Hepatocyte (in vitro differentiated cells): Measurements from ENCODE around the gene FAM20B. TPM values are rescaled to one million over a fixed set of nuclear protein-coding genes. Genes with fewer than 3 reads are reported as not detected.

Source experiments
- DNase-seq: peaks from one replicate; pipeline ENCODE4 v3.0.0-alpha.2; 2016; ENCODE audit warnings: low spot score
- H2AFZ ChIP-seq: fragments of 200-600 bp; sonication (generic); 2 replicates; pipeline ENCODE4 v1.6.0; 2016; ENCODE audit warnings: antibody characterized with exemption, mild to moderate bottlenecking
- H3K27ac ChIP-seq: fragments of 200-600 bp; sonication (generic); 2 replicates; pipeline ENCODE4 v1.5.1; 2016; ENCODE audit warnings: mild to moderate bottlenecking
- H3K27me3 ChIP-seq: fragments of 200-600 bp; sonication (generic); 2 replicates; pipeline ENCODE4 v1.6.1; 2016
- H3K36me3 ChIP-seq: fragments of 200-600 bp; sonication (generic); replicated peaks from 2 replicates; pipeline ENCODE4 v1.5.1; 2016; ENCODE audit warnings: low read depth; ENCODE audit not compliant: insufficient read depth
- H3K4me1 ChIP-seq: fragments of 200-600 bp; sonication (generic); 2 replicates; pipeline ENCODE4 v1.5.1; 2016; ENCODE audit warnings: mild to moderate bottlenecking, moderate library complexity; ENCODE audit not compliant: insufficient read depth
- H3K4me2 ChIP-seq: fragments of 200-600 bp; sonication (generic); 2 replicates; pipeline ENCODE4 v1.6.0; 2016
- H3K4me3 ChIP-seq: fragments of 200-600 bp; sonication (generic); 2 replicates; pipeline ENCODE4 v1.5.1; 2016; ENCODE audit warnings: mild to moderate bottlenecking
- H3K79me2 ChIP-seq: fragments of 200-600 bp; sonication (generic); 2 replicates; pipeline ENCODE4 v1.6.0; 2017; ENCODE audit warnings: mild to moderate bottlenecking
- H3K9me2 ChIP-seq: fragments of 200-600 bp; sonication (generic); replicated peaks from 2 replicates; pipeline ENCODE4 v1.6.0; 2017; ENCODE audit warnings: mild to moderate bottlenecking; ENCODE audit not compliant: insufficient read depth
- H3K9me3 ChIP-seq: fragments of 200-600 bp; sonication (generic); 2 replicates; pipeline ENCODE4 v1.5.1; 2016; ENCODE audit warnings: low read depth, mild to moderate bottlenecking
- H4K20me1 ChIP-seq: fragments of 200-600 bp; sonication (generic); 2 replicates; pipeline ENCODE4 v1.6.0; 2016; ENCODE audit warnings: mild to moderate bottlenecking; ENCODE audit not compliant: insufficient read depth, poor library complexity, severe bottlenecking
- CTCF ChIP-seq: fragments of 200-600 bp; sonication (generic); IDR thresholded peaks from 2 replicates; pipeline ENCODE4 v1.5.1; 2016; ENCODE audit warnings: antibody characterized with exemption, mild to moderate bottlenecking; ENCODE audit not compliant: poor library complexity
- EZH2 ChIP-seq: fragments of 200-600 bp; sonication (generic); IDR thresholded peaks from 2 replicates; pipeline ENCODE4 v1.6.1; 2016; ENCODE audit warnings: antibody characterized with exemption, mild to moderate bottlenecking, borderline replicate concordance
- EZH2phosphoT487 ChIP-seq: fragments of 200-600 bp; sonication (generic); IDR thresholded peaks from one replicate; pipeline ENCODE4 v1.6.1; 2018; ENCODE audit warnings: antibody characterized with exemption, mild to moderate bottlenecking, low read depth, moderate library complexity; ENCODE audit not compliant: unreplicated experiment, severe bottlenecking
- WGBS: methylation state at CpG from one replicate; pipeline ENCODE4 v1.1.6; 2016; ENCODE audit warnings: low lambda C conversion rate; ENCODE audit errors: missing lambda C conversion rate; 5-methylcytosine and 5-hydroxymethylcytosine counted together
- polyA plus RNA-seq: library from polyadenylated mRNA; unstranded; fragments of >200 nt; fragmentation: Nextera tagmentation; extraction: Ambion mirVana; gene quantifications from 2 replicates; pipeline ENCODE4 v1.2.1, GENCODE V29; 2016
- total RNA-seq: library from RNA; depleted of rRNA; stranded (reverse); fragments of >200 nt; gene quantifications from 2 replicates; pipeline ENCODE4 v1.2.3, GENCODE V29; 2014

The FAM20B gene
- total and polyA plus RNA-seq, 2 experiments from 2014 or later, result 9.2 to 37.6 TPM

GRCh38 chr1:179101566-179101965 lies 75.9 kb downstream of the FAM20B start:
- H3K27ac ChIP-seq, result no peak overlapping the region
- H3K9me3 ChIP-seq, result no peaks in the 10 kb centered on the region
- no peak overlapping the region for H3K4me3 ChIP-seq
- no peak overlapping the region for H2AFZ ChIP-seq
- no peak for DNase-seq
- no peaks in the 10 kb centered on the region for H3K4me1 ChIP-seq
- 94% methylated on average over 4 of the region's 4 CpGs for WGBS
- no peaks in the 10 kb centered on the region for H3K79me2 ChIP-seq
- no peaks in the 10 kb centered on the region for H3K36me3 ChIP-seq
- no peaks in the 10 kb centered on the region for H3K9me2 ChIP-seq
- H4K20me1 ChIP-seq, result no peaks in the 10 kb centered on the region
- H3K27me3 ChIP-seq, result no peaks in the 10 kb centered on the region
- no peak for TF ChIP-seq EZH2
- H3K4me2 ChIP-seq, result no peak overlapping the region

- H3K79me2 ChIP-seq, result no peaks in the 10 kb centered on the region
- no peak overlapping the region for H2AFZ ChIP-seq
- no peaks in the 10 kb centered on the region for H3K9me3 ChIP-seq
- no peaks in the 10 kb centered on the region for H3K27me3 ChIP-seq
- no peak for DNase-seq
- no peaks in the 10 kb centered on the region for H3K4me1 ChIP-seq
- H3K36me3 ChIP-seq, result no peaks in the 10 kb centered on the region
- H4K20me1 ChIP-seq, result no peaks in the 10 kb centered on the region
- no peaks in the 10 kb centered on the region for H3K9me2 ChIP-seq
- H3K4me2 ChIP-seq, result no peak overlapping the region
- no peak for TF ChIP-seq CTCF
- TF ChIP-seq EZH2, result no peak
- no peak for TF ChIP-seq EZH2phosphoT487
- WGBS, result 83% methylated on average over 1 of the region's 1 CpG
- H3K4me3 ChIP-seq, result no peak overlapping the region
- no peak overlapping the region for H3K27ac ChIP-seq
These were observed 78.3 kb downstream of the FAM20B start for GRCh38 chr1:179103999-179104398.

- Histone ChIP-seq H3K27me3 (no peaks in the 10 kb centered on the region), H3K36me3 (no peaks in the 10 kb centered on the region), H3K79me2 (no peaks in the 10 kb centered on the region), H3K9me2 (no peaks in the 10 kb centered on the region), H4K20me1 (no peaks in the 10 kb centered on the region), H3K4me3 (no peak overlapping the region), H3K9me3 (no peaks in the 10 kb centered on the region), H3K27ac (no peak overlapping the region), H2AFZ (no peak overlapping the region), H3K4me2 (peak overlapping the region; percentile 2), H3K4me1 (no peaks in the 10 kb centered on the region)
- TF ChIP-seq EZH2 (no peak), EZH2phosphoT487 (no peak), CTCF (no peak)
- DNase-seq, result no peak
- WGBS, result 74% methylated on average over 3 of the region's 3 CpGs
These were observed 79.0 kb downstream of the FAM20B start for GRCh38 chr1:179104611-179105250.

- TF ChIP-seq EZH2phosphoT487 (no peak), EZH2 (no peak), CTCF (peak; percentile 40)
- H3K9me2 ChIP-seq, result no peaks in the 10 kb centered on the region
- H4K20me1 ChIP-seq, result no peaks in the 10 kb centered on the region
- 45% methylated on average over 7 of the region's 7 CpGs for WGBS
- no peak overlapping the region for H3K27ac ChIP-seq
- DNase-seq, result peak; percentile 59
- no peaks in the 10 kb centered on the region for H3K9me3 ChIP-seq
- H3K36me3 ChIP-seq, result no peaks in the 10 kb centered on the region
- H3K4me3 ChIP-seq, result no peak overlapping the region
- H2AFZ ChIP-seq, result no peak overlapping the region
- H3K4me2 ChIP-seq, result no peak overlapping the region
- no peaks in the 10 kb centered on the region for H3K79me2 ChIP-seq
- H3K4me1 ChIP-seq, result no peaks in the 10 kb centered on the region
- H3K27me3 ChIP-seq, result no peaks in the 10 kb centered on the region
These were observed 79.7 kb downstream of the FAM20B start for GRCh38 chr1:179105393-179105792.
